ENCODE measurements around the gene APLN. TPM values are rescaled to one million over a fixed set of nuclear protein-coding genes. Genes with fewer than 3 reads are reported as not detected.
A peak's percentile ranks its signal among the peaks of the same experiment; 100 is the strongest.

Gene APLN
- total RNA-seq, 8 experiments from 2014 or later: 0.21 to 2.4 (median 1.1) TPM; not detected in 1

GRCh38 chrX:129646566-129647417, 8.0 kb downstream of the APLN start:
- in situ Hi-C loops (cut with MboI; ENCODE audit: low pct_unique_long_range_greater_than_20kb in 2 of 9, low sequenced_read_pairs in 9 of 9, unreplicated experiment in 9 of 9): loop anchor here in 1 of 9 experiments (25.0 kb wide), 2 partner anchors 91 to 191 kb away; partner anchors contain the start of genes XPNPEP2 and ZDHHC9
- no peak overlapping the region for H3K4me3 ChIP-seq
- H3K4me1 ChIP-seq (replicated peaks in 1 of 2): no peaks in the 10 kb centered on the region
- no peak overlapping the region for H3K27ac ChIP-seq
- ATAC-seq (replicated peaks in 6 of 8): no peak
- WGBS, 10 experiments: 53 to 100% methylated on average over 1 to 5 of the region's 13 CpGs; no CpG with 5 or more reads in 8 of the 10 experiments

GRCh38 chrX:129642641-129643040, 12.1 kb downstream of the APLN start:
- Histone ChIP-seq H3K4me3 (no peak overlapping the region), H3K27ac (no peak overlapping the region), H3K4me1 (replicated peaks in 1 of 2) (peaks cover 0 to 1% of the 10 kb centered on the region in 2 donors)
- in situ Hi-C loops (cut with MboI; ENCODE audit: low pct_unique_long_range_greater_than_20kb in 2 of 9, low sequenced_read_pairs in 9 of 9, unreplicated experiment in 9 of 9): loop anchor here in 1 of 9 experiments (25.0 kb wide), 2 partner anchors 95 to 195 kb away; partner anchors contain the start of genes XPNPEP2 and ZDHHC9
- WGBS, 10 experiments: 0 to 60% (median 43%) methylated on average over 1 to 3 of the region's 4 CpGs; no CpG with 5 or more reads in 6 of the 10 experiments
- no peak for ATAC-seq (replicated peaks in 6 of 8)

GRCh38 chrX:129641941-129642340, 12.8 kb downstream of the APLN start:
- Histone ChIP-seq H3K27ac (no peak overlapping the region), H3K4me1 (replicated peaks in 1 of 2) (peaks cover 0 to 2% of the 10 kb centered on the region in 2 donors), H3K4me3 (no peak overlapping the region)
- no peak for ATAC-seq (replicated peaks in 6 of 8)
- in situ Hi-C loops (cut with MboI; ENCODE audit: low pct_unique_long_range_greater_than_20kb in 2 of 9, low sequenced_read_pairs in 9 of 9, unreplicated experiment in 9 of 9): loop anchor here in 1 of 9 experiments (25.0 kb wide), 2 partner anchors 95 to 195 kb away; partner anchors contain the start of genes XPNPEP2 and ZDHHC9
- 64% methylated on average over 3 of the region's 3 CpGs; no CpG with 5 or more reads in 9 of the 10 experiments for WGBS, 10 experiments

- Histone ChIP-seq H3K27ac (no peak overlapping the region), H3K4me3 (no peak overlapping the region), H3K4me1 (replicated peaks in 1 of 2) (peaks cover 0 to 2% of the 10 kb centered on the region in 2 donors)
- 47% methylated on average over 2 of the region's 3 CpGs; no CpG with 5 or more reads in 9 of the 10 experiments for WGBS, 10 experiments
- ATAC-seq (replicated peaks in 6 of 8): no peak
- in situ Hi-C loops (cut with MboI; ENCODE audit: low pct_unique_long_range_greater_than_20kb in 2 of 9, low sequenced_read_pairs in 9 of 9, unreplicated experiment in 9 of 9): loop anchor here in 1 of 9 experiments (25.0 kb wide), 2 partner anchors 96 to 196 kb away; partner anchors contain the start of genes XPNPEP2 and ZDHHC9
Measured at GRCh38 chrX:129641469-129641868, 13.3 kb downstream of the APLN start.

- in situ Hi-C loops (cut with MboI; ENCODE audit: low pct_unique_long_range_greater_than_20kb in 2 of 9, low sequenced_read_pairs in 9 of 9, unreplicated experiment in 9 of 9): loop anchor here in 1 of 9 experiments (25.0 kb wide), 2 partner anchors 97 to 197 kb away; partner anchors contain the start of genes XPNPEP2 and ZDHHC9
- Histone ChIP-seq H3K4me1 (replicated peaks in 1 of 2) (peaks cover 0 to 2% of the 10 kb centered on the region in 2 donors), H3K27ac (no peak overlapping the region), H3K4me3 (no peak overlapping the region)
- WGBS, 10 experiments: no CpG with 5 or more reads among the region's 1 CpG
- ATAC-seq (replicated peaks in 6 of 8): no peak
Measured at GRCh38 chrX:129640737-129641136, 14.0 kb downstream of the APLN start.

GRCh38 chrX:129638917-129639316, 15.8 kb downstream of the APLN start:
- WGBS, 10 experiments: 44% methylated on average over 3 of the region's 8 CpGs; no CpG with 5 or more reads in 9 of the 10 experiments
- no peak overlapping the region for H3K27ac ChIP-seq
- in situ Hi-C loops (cut with MboI; ENCODE audit: low pct_unique_long_range_greater_than_20kb in 2 of 9, low sequenced_read_pairs in 9 of 9, unreplicated experiment in 9 of 9): loop anchor here in 1 of 9 experiments (25.0 kb wide), 2 partner anchors 98 to 198 kb away; partner anchors contain the start of genes XPNPEP2 and ZDHHC9
- H3K4me1 ChIP-seq (replicated peaks in 1 of 2): peaks cover 12 to 13% of the 10 kb centered on the region in 2 donors
- H3K4me3 ChIP-seq: no peak overlapping the region
- no peak for ATAC-seq (replicated peaks in 6 of 8)

- in situ Hi-C loops (cut with MboI; ENCODE audit: low pct_unique_long_range_greater_than_20kb in 2 of 9, low sequenced_read_pairs in 9 of 9, unreplicated experiment in 9 of 9): loop anchor here in 1 of 9 experiments (25.0 kb wide), 2 partner anchors 100 to 200 kb away; partner anchors contain the start of genes XPNPEP2 and ZDHHC9
- H3K4me1 ChIP-seq (replicated peaks in 1 of 2): peaks cover 12 to 16% of the 10 kb centered on the region in 2 donors
- ATAC-seq (replicated peaks in 6 of 8): peak in 5 of 8 experiments; percentile 12 to 55 (median 18)
- no peak overlapping the region for H3K27ac ChIP-seq
- H3K4me3 ChIP-seq: no peak overlapping the region
- 32% methylated on average over 8 of the region's 13 CpGs; no CpG with 5 or more reads in 9 of the 10 experiments for WGBS, 10 experiments
Measured at GRCh38 chrX:129637217-129638109, 17.3 kb downstream of the APLN start.

GRCh38 chrX:129636175-129636681, 18.5 kb downstream of the APLN start:
- ATAC-seq (replicated peaks in 6 of 8): peak in 1 of 8 experiments; percentile 5
- WGBS, 10 experiments: 0 to 100% (median 35%) methylated on average over 1 to 8 of the region's 8 CpGs; no CpG with 5 or more reads in 6 of the 10 experiments
- H3K27ac ChIP-seq: no peak overlapping the region
- peaks cover 12 to 16% of the 10 kb centered on the region in 2 donors for H3K4me1 ChIP-seq (replicated peaks in 1 of 2)
- H3K4me3 ChIP-seq: no peak overlapping the region
- in situ Hi-C loops (cut with MboI; ENCODE audit: low pct_unique_long_range_greater_than_20kb in 2 of 9, low sequenced_read_pairs in 9 of 9, unreplicated experiment in 9 of 9): loop anchor here in 1 of 9 experiments (25.0 kb wide), 2 partner anchors 101 to 201 kb away; partner anchors contain the start of genes XPNPEP2 and ZDHHC9

- no peak overlapping the region for H3K4me3 ChIP-seq
- peak; percentile 5 to 97 (median 94) for ATAC-seq (replicated peaks in 6 of 8)
- H3K4me1 ChIP-seq (replicated peaks in 1 of 2): peaks cover 15 to 16% of the 10 kb centered on the region in 2 donors
- H3K27ac ChIP-seq: peak overlapping the region; percentile 44 to 72
- WGBS, 10 experiments: 0 to 33% (median 5%) methylated on average over 1 to 4 of the region's 7 CpGs; no CpG with 5 or more reads in 6 of the 10 experiments
- in situ Hi-C loops (cut with MboI; ENCODE audit: low pct_unique_long_range_greater_than_20kb in 2 of 9, low sequenced_read_pairs in 9 of 9, unreplicated experiment in 9 of 9): loop anchor here in 1 of 9 experiments (25.0 kb wide), 2 partner anchors 103 to 203 kb away; partner anchors contain the start of genes XPNPEP2 and ZDHHC9
Measured at GRCh38 chrX:129634541-129634940, 20.2 kb downstream of the APLN start.

GRCh38 chrX:129632443-129632842, 22.3 kb downstream of the APLN start:
- ATAC-seq (replicated peaks in 6 of 8): peak in 3 of 8 experiments; percentile 73 to 93 (median 78)
- H3K4me3 ChIP-seq: no peak overlapping the region
- in situ Hi-C loops (cut with MboI; ENCODE audit: low pct_unique_long_range_greater_than_20kb in 2 of 9, low sequenced_read_pairs in 9 of 9, unreplicated experiment in 9 of 9): loop anchor here in 1 of 9 experiments (25.0 kb wide), 2 partner anchors 105 to 205 kb away; partner anchors contain the start of genes XPNPEP2 and ZDHHC9
- H3K27ac ChIP-seq: no peak overlapping the region
- WGBS, 10 experiments: 0% methylated on average over 1 of the region's 7 CpGs; no CpG with 5 or more reads in 9 of the 10 experiments
- peaks cover 15 to 16% of the 10 kb centered on the region in 2 donors for H3K4me1 ChIP-seq (replicated peaks in 1 of 2)

- ATAC-seq (replicated peaks in 6 of 8): peak in 3 of 8 experiments; percentile 27 to 56 (median 54)
- in situ Hi-C loops (cut with MboI; ENCODE audit: low pct_unique_long_range_greater_than_20kb in 2 of 9, low sequenced_read_pairs in 9 of 9, unreplicated experiment in 9 of 9): loop anchor here in 1 of 9 experiments (25.0 kb wide), 2 partner anchors 105 to 205 kb away; partner anchors contain the start of genes XPNPEP2 and ZDHHC9
- 0 to 100% (median 93%) methylated on average over 1 to 3 of the region's 5 CpGs; no CpG with 5 or more reads in 7 of the 10 experiments for WGBS, 10 experiments
- H3K27ac ChIP-seq: no peak overlapping the region
- peaks cover 15 to 16% of the 10 kb centered on the region in 2 donors for H3K4me1 ChIP-seq (replicated peaks in 1 of 2)
- no peak overlapping the region for H3K4me3 ChIP-seq
Measured at GRCh38 chrX:129631849-129632248, 22.9 kb downstream of the APLN start.
